ENCODE measurements around the gene TRAT1. TPM values are rescaled to one million over a fixed set of nuclear protein-coding genes. Genes with fewer than 3 reads are reported as not detected.

TRAT1 gene
- total RNA-seq, 1 experiment from 2014 or later = 0.21 TPM

GRCh38 chr3:108877901-108878300, 55.3 kb downstream of the TRAT1 start:
- in situ Hi-C loops (cut with HindIII; ENCODE audit: low pct_unique_long_range_greater_than_20kb, low sequenced_read_pairs) (no loop called here), intact Hi-C loops (cut with micrococcal nuclease; ENCODE audit: unreplicated experiment) (no loop called here)
- H3K36me3 ChIP-seq (ENCODE audit: control insufficient read depth, insufficient read depth, low read length) = no peaks in the 10 kb centered on the region
- no peak overlapping the region for H3K27ac ChIP-seq (ENCODE audit: low read length)
- POLR2A ChIA-PET = no interaction called here
- CTCF ChIA-PET = no interaction called here
- no peaks in the 10 kb centered on the region for H3K4me1 ChIP-seq (ENCODE audit: control insufficient read depth, insufficient read depth, low read length)
- ATAC-seq (no peak), DNase-seq (ENCODE audit: low read depth, low spot score) (no peak)
- no peaks in the 10 kb centered on the region for H3K9me3 ChIP-seq (ENCODE audit: control insufficient read depth, insufficient read depth, low read depth, low read length)
- TF ChIP-seq REST (IDR thresholded peaks at IDR 0.05; ENCODE audit: insufficient read depth in 1 of 2, low read depth in 2 of 2, low read length in 1 of 2) = no peak
- no peak for TF ChIP-seq SIN3A (IDR thresholded peaks at IDR 0.05; ENCODE audit: borderline replicate concordance, insufficient read depth, low read depth, low read length)
- no peak for TF ChIP-seq TCF7L2 (IDR thresholded peaks at IDR 0.05; ENCODE audit: low read depth, low read length)
- no peak for TF ChIP-seq CTCF (IDR thresholded peaks at IDR 0.05)
- TF ChIP-seq POLR2AphosphoS5 (IDR thresholded peaks at IDR 0.05; ENCODE audit: low read depth, low read length) = no peak
- peaks cover 5% of the 10 kb centered on the region; the same call in 1 of the 2 replicates for H3K27me3 ChIP-seq (ENCODE audit: control insufficient read depth, insufficient read depth, low read length)
- H3K4me3 ChIP-seq (ENCODE audit: low read depth in 2 of 2, low read length in 2 of 2) = no peak overlapping the region
- no TSS peak for BruUV-seq (replicated peaks)

- H3K9me3 ChIP-seq (ENCODE audit: control insufficient read depth, insufficient read depth, low read depth, low read length) = no peaks in the 10 kb centered on the region
- no TSS peak for BruUV-seq (replicated peaks)
- DNase-seq (ENCODE audit: low read depth, low spot score) = no peak
- 0 out of 2 replicates have a peak, but pooled peaks have one; percentile 69 for ATAC-seq
- TF ChIP-seq TCF7L2 (IDR thresholded peaks at IDR 0.05; ENCODE audit: low read depth, low read length) (no peak), REST (IDR thresholded peaks at IDR 0.05; ENCODE audit: insufficient read depth in 1 of 2, low read depth in 2 of 2, low read length in 1 of 2) (no peak), CTCF (IDR thresholded peaks at IDR 0.05) (peak; percentile 37), POLR2AphosphoS5 (IDR thresholded peaks at IDR 0.05; ENCODE audit: low read depth, low read length) (no peak)
- H3K4me3 ChIP-seq (ENCODE audit: low read depth in 2 of 2, low read length in 2 of 2) = no peak overlapping the region
- ChIA-PET POLR2A (no interaction called here), CTCF (interaction anchor here (0.5 kb wide), 1 partner anchor 152 kb away, joined by 6 read pairs; no protein-coding TSS in a partner anchor)
- peaks cover 2% of the 10 kb centered on the region; the same call in 1 of the 2 replicates for H3K27me3 ChIP-seq (ENCODE audit: control insufficient read depth, insufficient read depth, low read length)
- intact Hi-C loops (cut with micrococcal nuclease; ENCODE audit: unreplicated experiment) = no loop called here
- no peaks in the 10 kb centered on the region for H3K36me3 ChIP-seq (ENCODE audit: control insufficient read depth, insufficient read depth, low read length)
- in situ Hi-C loops (cut with HindIII; ENCODE audit: low pct_unique_long_range_greater_than_20kb, low sequenced_read_pairs) = no loop called here
- H3K4me1 ChIP-seq (ENCODE audit: control insufficient read depth, insufficient read depth, low read length) = no peaks in the 10 kb centered on the region
- H3K27ac ChIP-seq (ENCODE audit: low read length) = no peak overlapping the region
These were observed 57.3 kb downstream of the TRAT1 start for GRCh38 chr3:108879915-108880314.

All from Panc1 (cell line).